ENCODE measurements around the gene WDR35.
"Not testable (repeated sequence)": the region's sequence is repeated elsewhere in the genome, so short reads cannot be mapped to it uniquely, and the experiment has no call there.

Gene WDR35

DNA sequence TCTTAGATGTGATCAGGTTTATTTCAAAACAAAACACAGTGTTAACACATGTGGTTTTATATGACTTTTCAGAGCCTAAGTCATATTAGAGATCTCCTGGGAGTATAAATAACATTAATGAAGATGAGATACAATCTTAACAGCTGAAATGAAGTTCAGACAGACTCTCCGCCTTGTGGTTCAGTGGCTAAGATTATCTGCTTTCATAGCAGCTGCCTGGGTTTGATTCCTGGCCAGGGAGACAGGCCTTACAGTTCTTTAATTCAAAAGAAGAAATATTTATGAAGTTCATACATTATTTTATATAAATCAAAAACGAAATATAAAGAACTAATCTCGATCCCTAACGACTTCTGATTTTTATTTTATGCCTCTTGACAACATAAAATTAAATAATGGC lies 52.9 kb downstream of the WDR35 start:
- DNase-seq (ENCODE audit: low read depth) = no peak

DNA sequence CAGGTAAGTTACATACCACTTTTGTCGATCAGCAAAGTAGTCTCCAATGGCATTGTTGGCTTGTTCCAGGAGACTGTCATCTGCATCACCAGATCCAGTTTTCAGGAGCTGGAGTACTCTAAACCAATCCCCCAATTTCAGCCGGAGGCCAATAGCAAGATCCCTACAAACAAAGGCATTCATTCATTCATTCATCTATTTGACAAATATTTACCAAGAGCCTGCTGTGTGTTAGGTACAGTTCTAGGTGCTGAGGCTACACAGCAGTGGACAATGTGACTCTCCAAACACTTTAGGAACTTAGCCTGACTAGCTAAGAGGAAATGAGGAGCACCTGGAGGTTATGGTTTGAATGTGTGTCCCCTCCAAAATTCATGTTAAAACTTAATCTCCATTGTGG lies 53.7 kb downstream of the WDR35 start:
- no peak for DNase-seq (ENCODE audit: low read depth)

DNA sequence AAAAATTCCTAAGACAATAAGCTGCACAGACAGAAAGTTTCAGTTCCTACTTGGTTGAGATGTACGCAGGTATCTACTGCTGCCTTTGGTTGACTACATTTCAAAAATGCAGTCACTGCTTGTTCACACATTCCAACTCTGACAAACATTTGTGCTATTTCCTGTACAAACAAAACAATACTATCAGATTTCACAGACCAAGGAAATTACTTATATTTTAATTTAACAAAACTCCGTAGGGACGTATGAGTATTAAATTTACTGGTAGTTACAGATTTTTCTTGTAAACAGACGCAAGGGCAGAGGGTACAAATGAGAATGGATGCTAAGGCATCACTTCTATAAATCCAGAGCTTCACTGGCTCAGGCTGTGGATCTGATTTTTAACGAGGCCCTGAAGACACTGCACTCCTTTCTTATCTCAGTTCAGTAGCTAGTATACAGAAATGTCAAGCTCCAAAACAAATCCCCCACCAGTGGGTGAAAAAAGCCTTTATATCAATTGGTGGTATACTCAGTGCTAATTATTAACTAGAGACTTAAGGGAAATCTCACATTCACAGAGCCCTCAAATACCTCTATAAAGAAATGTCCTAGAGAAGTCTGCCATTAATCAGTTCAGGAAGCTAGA lies 56.4 kb downstream of the WDR35 start:
- no peak for DNase-seq (ENCODE audit: low read depth)

DNA sequence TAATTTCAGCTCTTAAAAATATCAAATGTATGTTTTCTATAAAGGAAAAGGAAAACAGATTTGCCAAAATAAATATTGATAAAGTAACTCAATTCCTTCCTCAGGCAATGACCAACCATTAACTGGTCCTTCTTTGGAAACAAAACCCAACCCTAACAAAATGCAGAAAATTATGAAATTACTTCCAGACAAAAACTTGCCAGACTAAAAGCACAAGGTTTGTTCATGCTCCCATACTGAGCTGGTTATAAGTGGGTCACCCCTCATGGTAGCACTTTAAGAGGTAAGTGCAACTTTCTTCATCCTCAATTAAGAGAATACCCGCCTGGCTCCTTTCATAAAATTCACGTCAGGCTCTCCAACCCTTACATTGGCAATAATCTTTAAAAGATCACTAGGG lies 57.0 kb downstream of the WDR35 start:
- no peak for DNase-seq (ENCODE audit: low read depth)

DNA sequence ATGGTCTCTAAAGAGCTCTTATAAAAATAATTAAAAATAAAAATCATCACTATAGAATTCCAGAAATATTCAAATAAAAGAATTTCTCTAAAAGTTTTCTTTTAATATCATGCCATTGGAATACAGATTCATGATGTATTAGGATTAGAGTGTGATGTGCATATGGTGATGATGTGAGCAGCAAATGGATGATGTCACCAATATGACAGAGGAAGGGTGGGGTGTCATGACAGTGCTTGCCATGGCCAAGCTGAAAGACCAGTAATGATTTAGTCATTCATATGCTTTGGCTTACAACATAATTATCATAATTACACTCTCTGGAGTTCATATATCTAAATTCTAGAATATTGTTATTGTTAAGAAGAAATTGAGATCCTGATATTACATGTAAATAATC lies 60.7 kb downstream of the WDR35 start:
- no peak for DNase-seq (ENCODE audit: low read depth)

DNA sequence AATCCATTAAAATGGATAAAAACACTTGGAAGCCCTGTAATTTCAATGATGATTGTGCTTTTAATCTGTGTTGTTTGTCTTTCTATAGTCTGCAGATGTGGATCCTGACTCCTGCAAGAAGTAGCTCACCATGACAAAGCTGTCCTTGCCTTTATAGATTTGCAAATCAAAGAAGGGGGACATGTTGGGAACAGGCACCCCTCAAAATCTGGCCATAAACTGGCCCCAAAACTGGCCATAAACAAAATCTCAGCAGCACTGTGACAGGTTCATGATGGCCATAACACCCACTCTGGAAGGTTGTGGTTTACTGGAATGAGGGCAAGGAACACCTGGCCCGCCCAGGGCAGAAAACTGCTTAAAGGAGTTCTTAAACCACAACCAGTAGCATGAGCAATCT lies 62.1 kb downstream of the WDR35 start:
- not testable (repeated sequence) for DNase-seq (ENCODE audit: low read depth)

DNA sequence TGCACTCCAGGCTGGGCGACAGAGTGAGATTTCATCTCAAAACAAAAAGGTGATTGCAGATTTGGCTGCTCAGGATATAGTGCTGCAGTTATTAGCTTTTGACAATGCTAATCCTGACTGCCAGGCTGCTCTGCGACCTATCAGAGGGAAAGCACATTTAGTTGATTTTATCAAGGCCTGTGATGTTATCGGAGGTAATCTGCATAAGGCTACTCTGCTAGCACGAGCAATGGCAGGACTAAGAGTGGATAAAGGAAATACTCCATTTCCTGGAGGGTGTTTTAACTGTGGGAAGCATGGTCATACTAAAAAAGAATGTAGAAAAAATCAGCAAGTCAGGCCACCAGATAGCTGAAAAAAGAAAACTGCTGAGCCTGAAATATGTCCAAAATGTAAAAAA lies 65.4 kb downstream of the WDR35 start:
- DNase-seq (ENCODE audit: low read depth) = not testable (repeated sequence)

DNA sequence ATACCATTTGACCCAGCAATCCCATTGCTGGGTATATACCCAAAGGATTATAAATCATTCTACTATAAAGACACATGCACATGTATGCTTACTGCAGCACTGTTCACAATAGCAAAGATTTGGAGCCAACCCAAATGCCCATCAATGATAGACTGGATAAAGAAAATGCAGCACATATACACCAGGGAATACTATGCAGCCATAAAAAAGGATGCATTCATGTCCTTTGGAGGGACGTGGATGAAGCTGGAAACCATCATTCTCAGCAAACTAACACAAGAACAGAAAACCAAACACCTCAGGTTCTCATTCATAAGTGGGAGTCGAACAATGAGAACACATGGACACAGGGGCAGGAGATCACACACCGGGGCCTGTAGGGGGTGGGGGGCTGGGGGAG lies 67.7 kb downstream of the WDR35 start:
- not testable (repeated sequence) for DNase-seq (ENCODE audit: low read depth)

DNA sequence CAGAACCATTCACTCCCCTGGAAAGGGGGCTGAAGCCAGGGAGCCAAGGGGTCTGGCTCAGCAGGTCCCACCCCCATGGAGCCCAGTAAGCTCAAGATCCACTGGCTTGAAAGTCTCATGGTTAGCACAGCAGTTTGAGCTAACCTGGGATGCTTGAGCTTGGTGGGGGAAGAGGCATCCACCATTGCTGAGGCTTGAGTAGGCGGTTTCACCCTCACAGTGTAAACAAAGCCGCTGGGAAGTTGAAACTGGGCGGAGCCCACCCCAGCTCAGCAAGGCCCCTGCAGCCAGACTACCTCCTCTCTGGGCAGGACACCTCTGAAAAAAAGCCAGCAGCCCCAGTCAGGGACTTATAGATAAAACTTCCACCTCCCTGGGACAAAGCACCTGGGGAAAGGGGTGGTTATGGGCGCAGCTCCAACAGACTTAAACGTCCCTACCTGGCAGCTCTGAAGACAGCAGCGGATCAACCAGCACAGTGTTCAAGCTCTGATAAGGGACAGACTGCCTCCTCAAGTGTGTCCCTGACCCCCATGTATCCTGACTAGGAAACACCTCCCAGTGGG lies 73.4 kb downstream of the WDR35 start:
- DNase-seq (ENCODE audit: low read depth) = no peak

DNA sequence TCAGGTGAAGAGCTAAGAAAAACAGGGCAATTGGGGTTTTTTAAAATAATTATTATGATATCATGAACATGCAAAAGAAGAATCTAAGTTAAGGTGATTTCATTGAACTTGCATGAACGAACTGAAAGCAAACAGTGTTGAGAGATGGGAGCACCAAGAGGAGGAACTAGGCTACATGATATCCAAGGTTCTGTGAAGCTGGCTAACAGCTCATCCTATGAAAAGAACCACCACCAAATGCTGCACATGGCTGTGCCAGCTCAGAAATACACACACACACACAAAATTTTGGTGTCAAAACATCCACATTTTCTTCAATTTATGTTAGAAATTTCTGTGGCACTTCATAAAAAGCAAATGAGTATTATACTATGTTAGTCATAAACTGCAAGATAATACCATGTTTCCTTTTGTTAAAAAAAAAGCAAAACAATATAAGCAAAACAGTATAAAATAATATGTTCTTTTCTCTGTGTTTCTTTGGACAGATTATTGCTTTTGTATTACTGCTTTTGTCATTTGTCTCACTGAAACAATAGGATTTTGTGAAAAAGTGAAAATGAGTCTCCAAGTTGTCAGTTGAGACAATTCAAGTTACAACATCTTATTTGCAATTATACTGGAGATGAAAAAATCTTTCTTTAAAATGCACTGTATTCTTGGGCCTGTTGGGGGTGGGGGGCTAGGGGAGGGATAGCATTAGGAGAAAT lies 75.5 kb downstream of the WDR35 start:
- no peak for DNase-seq (ENCODE audit: low read depth)

DNA sequence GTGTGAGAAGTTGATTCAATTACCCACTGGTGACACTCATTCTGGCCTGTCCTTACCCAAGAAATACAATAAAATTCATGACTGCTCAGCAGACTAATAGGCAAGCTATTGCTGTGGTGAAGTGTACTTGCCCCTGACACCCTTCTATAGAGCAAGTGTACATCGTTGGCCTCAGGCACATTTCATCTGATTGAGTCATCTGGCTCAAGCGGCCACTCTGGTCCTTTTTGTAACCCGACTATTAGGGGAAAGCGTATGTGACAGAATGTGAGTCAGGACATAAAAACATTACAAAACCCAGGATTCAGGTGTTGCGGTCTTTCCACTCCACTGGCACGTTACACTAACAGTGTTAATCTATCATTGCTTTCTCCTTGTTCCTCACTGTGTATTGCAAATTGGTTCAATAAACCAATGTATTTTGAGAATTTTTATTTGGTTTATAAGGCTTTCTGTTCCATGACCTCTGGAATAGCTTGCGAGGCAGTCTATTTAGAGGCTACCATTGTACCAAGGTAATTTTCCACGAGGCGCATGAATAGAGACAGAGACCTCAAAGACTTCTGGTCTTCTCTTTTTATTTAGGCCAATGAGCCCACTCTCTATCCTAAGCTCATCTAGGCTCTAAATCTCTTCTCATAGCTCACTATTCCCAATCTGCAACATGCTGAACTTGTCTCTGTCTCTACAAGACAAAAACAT lies 77.9 kb downstream of the WDR35 start:
- no peak for DNase-seq (ENCODE audit: low read depth)

DNA sequence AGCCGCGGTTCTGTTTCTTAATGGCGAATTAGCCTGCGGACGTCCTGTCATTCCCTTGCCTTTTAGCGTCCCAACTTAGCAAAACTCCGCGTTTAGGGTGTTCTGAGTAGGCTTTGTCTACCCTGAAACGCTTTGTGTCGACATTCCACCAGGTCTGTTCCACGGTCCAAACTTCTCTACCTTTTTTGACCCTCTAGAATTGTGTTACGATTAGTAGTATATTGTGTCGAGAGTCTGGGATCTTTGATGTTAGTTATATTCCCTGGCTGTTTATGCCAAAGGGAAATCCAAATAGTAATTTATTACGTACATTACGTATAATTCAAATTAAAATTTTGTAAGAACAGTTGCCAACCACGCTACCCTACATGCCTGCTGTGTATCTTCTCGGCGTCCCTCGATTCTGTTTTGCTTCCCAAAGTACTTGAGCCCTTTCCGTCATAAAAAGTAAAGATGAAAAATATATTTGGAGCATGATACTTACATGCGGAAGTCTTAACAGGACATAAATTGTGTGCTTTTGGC lies 87.6 kb downstream of the WDR35 start:
- DNase-seq (ENCODE audit: low read depth) = no peak

DNA sequence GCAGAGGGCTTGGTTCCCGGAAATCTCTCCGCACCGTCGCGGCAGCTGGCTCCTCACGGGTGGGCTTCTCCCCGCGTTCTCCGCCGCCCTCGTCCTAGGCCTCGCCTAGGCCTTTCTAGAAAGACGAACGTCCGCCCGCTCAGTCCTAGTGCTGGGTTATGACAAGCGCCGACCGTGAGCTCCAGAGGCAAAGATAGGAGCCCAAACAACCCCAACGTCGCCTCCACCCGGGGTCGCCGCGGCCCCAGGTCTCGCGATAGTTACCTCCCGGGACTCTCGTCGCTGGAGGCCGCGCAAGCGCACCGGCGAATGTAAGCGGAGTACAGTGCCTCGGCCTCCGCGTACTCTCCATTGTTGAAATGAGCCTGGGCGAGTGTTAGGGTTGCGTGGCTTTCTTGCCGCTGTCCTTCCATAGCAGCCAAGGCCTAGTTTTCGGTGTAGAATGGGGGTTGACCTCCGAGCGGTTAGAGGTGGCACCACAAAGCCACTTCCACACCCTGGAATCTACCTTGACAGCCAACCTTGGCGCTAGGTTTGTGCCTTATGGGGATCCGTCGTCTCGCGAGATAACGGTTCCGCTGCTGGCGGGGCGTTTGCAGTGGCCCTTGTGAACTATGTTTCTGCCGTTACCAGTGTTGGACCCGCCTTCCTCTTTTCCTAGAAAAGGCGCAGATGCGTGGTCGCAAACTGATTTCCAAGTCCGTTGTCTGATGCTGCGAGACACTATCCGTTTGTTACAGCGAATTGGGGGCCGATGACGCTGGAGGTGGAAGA lies 88.3 kb downstream of the WDR35 start, which contains the start of gene TTC32:
TTC32 (minus strand) TSS at position 542 of the 774 bp plus-strand sequence; CDS start at position 413, 129 bp downstream.
- DNase-seq (ENCODE audit: low read depth) = peak; percentile 90

DNA sequence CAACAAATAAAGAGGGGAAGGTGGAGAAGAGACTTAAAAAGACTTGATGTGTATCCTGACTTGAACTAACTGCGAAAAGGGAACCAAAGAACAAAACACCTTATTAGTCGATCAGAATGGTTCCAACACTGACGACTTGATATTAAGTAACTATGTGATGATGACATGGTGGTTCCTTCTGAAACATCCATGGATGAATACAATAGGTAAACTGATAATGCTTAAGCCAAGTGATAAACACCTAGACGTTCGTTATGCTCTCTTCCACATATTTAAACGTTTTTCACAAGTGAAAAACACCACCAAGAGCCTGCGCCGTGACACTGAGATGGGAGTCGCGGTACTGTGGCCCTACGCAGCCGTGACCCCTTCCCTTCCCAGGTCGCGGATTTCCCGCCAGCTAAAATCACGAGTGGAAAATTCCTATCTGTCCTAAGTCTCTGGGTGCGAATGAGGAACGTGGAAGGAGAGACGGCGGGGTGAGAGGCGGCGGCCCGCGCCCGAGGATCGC lies 88.9 kb downstream of the WDR35 start:
- no peak for DNase-seq (ENCODE audit: low read depth)

DNA sequence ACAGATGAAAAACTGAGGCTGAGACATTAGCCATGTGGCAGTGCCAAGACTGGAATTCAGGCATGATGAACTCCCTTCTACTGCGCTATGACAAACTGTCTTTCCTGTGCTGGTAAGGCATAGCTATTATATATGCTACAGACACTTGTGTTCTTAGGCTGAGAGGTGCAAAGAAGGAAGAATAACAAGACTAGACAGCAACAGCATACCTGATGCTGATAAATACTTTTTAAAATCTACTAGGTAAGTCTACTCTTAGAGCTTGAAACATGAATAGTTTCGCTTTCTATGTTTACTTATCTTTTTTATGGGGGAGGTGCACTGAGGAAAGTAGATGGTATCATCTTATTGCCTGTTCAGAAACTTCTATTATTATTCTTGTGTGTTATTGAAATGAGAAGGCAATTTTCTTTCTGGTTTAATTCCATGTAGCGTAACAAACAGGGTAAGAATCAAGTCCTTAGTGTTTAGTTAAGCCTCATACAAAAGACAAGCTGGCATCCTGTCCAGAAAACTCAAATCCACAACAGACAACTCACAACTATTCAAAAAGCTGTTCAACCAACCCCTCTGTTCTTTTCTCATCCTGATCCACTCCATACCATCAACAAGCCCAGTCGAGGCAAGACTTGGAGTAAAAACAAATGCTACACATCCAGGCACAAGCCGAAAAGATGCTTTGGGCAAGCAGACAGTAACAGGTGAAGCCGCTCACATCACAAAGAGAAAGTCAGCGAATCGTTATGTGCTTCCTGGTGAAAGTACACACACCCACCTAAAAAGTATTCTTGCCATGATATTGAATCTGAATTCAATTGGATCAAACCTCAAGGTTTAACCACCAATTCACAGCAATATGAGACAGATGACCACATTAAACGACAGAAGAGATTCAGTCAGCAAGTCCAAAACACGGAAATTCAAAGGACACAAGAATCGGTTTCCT lies 89.6 kb downstream of the WDR35 start:
- DNase-seq (ENCODE audit: low read depth) = no peak

DNA sequence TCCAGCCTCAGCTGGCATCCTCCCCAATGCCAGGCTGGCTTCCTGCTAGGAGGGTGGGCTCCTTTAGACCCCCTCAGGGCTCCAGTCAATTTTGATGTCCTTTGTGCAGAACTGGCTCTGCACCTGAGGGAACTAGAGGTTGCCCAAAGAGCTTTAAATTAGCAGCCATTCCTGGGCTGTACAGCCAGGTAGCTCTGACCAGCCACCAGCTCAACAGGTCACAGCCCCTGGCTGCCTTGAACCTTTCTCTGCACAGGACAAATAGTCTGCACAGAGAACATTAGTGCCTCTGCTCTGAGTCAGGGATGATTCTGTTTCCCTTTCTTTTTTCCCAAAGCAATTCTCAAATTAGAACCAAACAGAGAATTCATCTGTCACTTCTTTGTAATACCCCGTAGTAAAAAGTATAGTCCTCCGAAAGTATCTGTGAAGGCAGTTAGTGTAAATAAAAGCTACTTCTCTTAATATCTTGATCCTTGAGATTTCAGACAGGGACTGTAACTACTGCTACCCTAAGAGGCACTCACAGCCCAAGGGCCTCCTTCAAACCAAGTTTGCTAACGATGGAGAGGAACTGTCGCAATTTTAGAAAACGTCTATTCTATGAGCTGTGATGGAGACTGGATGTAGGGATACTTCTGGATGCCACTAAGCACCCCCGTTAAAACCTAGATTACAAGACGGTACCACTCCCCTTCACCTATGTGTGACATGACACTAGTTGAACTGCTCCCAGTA lies 91.1 kb downstream of the WDR35 start:
- no peak for DNase-seq (ENCODE audit: low read depth)

DNA sequence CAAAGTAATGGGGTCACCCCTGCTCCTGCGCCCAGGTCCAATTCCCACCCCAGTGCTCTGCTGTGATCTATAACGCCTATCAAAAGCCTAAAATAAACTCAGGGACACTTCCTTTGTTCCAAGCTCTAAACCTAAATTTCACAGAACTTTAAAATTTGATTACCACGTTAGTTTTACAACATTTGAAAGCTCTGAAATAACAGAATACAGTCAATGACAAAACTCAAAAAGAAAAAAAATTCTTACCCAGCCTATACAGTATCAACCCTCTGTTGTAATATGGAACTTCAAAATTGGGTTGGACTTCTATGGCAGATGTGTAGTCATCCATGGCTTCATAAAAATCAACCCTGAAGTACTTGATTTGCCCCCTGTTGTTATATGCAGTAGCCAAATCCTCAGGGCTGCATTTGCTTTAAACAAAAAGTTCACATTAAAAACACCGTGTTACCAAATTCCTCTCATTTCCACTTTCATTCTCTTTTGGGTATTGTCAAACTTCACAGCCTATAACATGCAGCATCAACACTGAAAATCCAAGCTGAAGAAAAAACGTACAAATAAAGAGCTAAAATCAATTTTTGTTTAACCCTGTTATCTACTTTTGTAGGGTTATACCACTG lies 92.2 kb downstream of the WDR35 start:
- DNase-seq (ENCODE audit: low read depth) = no peak

DNA sequence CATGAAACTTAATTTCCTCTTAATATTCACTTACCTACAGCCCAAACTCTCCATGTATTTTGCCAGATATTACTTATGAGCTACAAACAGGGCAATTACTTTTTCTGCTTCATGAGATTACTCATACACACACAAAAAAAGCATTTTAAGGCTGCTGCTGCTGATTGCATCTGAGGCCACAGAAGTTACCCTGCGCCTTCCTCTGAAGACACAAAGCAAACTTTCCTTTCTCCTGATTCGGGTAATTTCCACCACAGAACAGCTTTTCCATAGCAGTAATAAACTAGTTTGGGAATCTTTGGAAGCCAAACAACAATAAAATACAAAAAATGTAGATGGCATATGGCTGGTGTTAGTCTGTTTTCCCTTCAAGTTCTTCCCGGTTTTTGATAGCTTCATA lies 94.4 kb downstream of the WDR35 start:
- DNase-seq (ENCODE audit: low read depth) = no peak

DNA sequence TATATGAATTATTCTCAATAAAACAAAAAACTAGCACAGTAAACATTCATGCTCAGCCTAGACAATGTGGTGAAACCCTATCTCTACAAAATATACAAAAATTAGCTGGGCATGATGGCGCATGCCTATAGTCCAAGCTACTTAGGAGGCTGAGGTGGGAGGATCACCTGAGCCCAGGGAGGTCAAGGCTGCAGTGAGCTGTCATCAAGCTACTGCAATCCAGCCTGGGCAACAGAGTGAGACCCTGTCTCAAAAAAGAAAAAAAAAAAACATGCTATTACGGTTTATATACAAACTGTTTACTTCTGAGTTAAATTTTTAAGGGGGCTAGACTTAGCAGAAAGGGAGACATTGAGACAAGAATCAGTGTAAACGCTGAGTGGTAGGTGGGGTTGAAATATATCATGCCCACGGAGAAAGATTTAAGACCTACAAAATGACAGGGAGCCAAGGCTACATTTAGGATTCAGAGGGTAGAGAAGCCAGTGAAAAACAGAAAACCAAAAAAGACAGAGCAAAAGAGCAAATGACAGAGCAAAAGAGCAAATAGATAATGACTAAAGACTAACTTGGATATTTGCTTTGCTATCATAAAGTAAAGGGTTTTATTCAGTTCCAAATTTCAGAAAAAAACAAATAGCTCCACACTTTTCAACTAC lies 95.6 kb downstream of the WDR35 start:
- no peak for DNase-seq (ENCODE audit: low read depth)

Measured in stimulated activated CD4-positive, alpha-beta T cell treated with anti-CD3 and anti-CD28 coated beads, Interleukin-2, amount 100 ng/mL, for 4 hours (primary cell).